GM12875 (cell line): ENCODE results near the gene SHROOM2.

Experiments used
- H3K4me3 ChIP-seq: one replicate; pipeline ENCODE4 v1.5.1; 2011; ENCODE audit warnings: low read depth, low read length, control low read depth
- CTCF ChIP-seq: IDR thresholded peaks from 2 replicates; pipeline ENCODE4 v1.5.1; 2011; ENCODE audit warnings: low read depth, mild to moderate bottlenecking, control low read depth, inconsistent platforms, low read length, moderate library complexity, borderline replicate concordance; ENCODE audit not compliant: insufficient read depth

The SHROOM2 gene

GRCh38 chrX:9832811-9833210 is 46.6 kb downstream of the SHROOM2 start:
- TF ChIP-seq CTCF, result no peak
- H3K4me3 ChIP-seq, result no peak overlapping the region

- H3K4me3 ChIP-seq, result no peak overlapping the region
- TF ChIP-seq CTCF, result no peak
Observed at GRCh38 chrX:9835585-9836210, 49.5 kb downstream of the SHROOM2 start.

DNA sequence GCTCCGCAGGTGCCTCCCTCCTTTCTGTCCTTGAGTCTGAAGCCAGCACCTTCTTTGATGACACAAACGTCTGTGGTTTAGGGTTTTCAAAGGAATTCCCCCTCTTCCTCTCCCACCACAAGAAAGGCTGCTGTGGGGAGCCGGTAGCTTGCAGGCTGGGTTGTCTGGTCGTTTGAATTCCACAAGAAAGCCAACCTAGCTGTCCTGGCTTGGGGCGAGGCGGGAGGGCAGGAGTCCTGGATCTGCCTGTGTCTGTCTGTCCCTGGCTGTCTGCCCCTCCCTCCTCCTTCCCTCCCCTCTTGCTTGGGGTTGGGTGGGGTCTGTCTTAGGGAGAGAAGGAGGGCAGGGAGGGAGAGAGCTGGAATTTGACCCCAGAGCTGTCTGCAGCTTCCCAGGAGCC is 56.3 kb downstream of the SHROOM2 start:
- no peak overlapping the region for H3K4me3 ChIP-seq
- TF ChIP-seq CTCF, result no peak

DNA sequence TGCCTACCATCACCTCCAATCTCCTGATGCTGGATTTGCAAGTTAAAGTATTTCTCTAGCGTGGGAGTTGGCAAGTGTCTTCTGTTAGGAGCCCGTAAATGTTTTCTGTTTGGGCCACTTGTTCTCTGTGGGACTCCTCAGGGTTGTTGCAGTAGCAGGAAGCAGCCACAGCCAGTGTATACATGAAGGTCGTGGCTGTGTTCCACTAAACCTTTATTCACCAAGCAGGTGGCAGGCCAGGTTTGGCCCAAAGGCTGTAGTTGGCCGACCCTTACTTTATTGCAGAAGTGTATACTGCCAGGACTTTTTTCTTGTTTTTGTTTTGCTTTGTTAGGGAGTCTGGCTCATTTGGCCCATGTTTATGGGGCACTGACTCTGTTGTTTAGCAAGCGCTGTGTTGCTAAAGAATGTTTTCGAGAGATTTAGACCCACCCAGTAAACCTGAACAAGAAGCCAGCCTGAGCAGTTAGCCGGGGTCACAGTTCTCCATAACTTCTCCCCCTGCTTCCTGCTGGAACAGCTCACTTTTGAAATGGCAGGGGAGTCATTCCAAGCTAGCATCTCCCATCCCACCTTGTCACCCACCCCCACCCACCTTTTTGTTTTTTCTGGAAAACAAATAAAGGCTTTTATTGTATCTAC is 58.8 kb downstream of the SHROOM2 start:
- TF ChIP-seq CTCF, result no peak
- no peak overlapping the region for H3K4me3 ChIP-seq

DNA sequence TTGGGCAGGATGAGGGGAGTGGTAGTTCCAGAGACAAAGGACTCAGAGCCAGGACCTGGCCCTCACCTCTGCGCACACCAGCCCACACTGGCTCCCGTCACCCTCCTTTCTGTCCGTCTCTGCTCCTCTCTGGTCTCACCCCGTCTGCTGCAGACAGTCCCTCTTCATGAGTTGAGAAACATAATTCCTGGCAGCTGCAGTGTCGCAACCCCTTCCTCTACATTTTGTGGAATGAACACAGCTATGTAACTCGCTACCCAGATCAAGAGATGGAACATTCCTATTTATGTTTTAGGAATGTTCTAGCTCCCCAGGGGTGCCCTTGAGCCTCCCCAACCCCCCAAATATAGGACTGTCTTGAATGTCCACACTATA is 59.3 kb downstream of the SHROOM2 start:
- no peak overlapping the region for H3K4me3 ChIP-seq
- no peak for TF ChIP-seq CTCF

GRCh38 chrX:9846631-9847030 is 60.4 kb downstream of the SHROOM2 start:
- no peak overlapping the region for H3K4me3 ChIP-seq
- no peak for TF ChIP-seq CTCF

DNA sequence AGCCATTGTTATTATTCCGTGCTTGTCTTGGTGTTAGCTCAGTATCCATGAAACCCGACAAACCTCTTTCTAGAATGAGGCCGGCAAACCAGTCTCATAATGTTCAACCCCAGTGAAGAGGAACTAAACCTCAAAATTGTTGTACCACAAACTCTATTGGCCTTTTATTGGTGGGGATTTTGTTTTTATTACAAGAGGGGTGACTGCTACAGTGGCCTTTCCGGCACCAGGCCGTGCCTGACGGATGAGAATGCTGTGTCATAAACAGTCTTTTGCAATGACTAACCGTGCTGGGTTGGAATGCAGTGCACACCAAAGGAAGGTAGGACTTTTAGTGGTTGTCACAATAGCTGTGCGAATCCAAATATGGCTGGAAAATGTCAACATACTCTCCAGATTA is 60.8 kb downstream of the SHROOM2 start:
- no peak overlapping the region for H3K4me3 ChIP-seq
- no peak for TF ChIP-seq CTCF
